ENCODE results near the gene MSH2. TPM values are rescaled to one million over a fixed set of nuclear protein-coding genes. Genes with fewer than 3 reads are reported as not detected.

The MSH2 gene
- total RNA-seq, 1 donor from 2014 or later, result 16.0 TPM

DNA sequence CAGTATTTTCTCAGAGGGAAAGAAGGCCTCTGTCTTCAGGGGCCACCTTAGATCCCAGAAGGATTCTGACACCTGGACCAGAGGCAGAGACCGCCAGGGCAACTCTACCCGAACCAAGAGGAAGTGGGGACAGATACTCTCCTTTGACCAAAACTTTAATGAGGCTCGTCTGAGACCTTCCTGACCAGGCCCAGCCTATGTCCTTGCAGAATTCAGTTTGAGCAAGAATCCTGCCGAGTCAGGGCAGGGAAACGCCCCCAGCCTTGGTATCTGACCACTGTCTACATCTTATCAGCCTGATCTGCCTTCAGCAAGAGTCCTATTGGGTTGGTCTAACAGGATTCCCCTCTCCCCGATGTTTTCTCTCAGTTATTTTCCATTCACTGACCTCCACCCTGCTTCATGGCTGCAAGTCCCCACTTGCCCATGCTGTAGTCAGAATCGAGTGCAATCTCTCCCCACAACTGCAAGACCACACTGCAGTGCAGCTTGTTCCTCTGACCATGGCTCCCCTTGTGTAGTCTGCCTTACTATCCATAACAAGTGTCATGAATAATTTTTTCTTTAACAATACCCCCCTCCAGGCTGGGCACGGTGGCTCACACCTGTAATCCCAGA, 95.0 kb downstream of the MSH2 start:
- no peak for FAIRE-seq
- peaks cover 3% of the 10 kb centered on the region for H3K36me3 Mint-ChIP-seq (ENCODE audit: low read depth, unreplicated experiment)
- Histone ChIP-seq H3K4me1 (ENCODE audit: insufficient read depth, low read length) (peaks cover 11% of the 10 kb centered on the region), H3K9me3 (ENCODE audit: insufficient read depth, low read depth, low read length) (peaks cover 15% of the 10 kb centered on the region), H2AFZ (ENCODE audit: low read depth, low read length) (no peak overlapping the region), H3K27me3 (ENCODE audit: insufficient read depth, low read length) (no peaks in the 10 kb centered on the region), H3K4me3 (ENCODE audit: insufficient read depth, low read depth, low read length) (no peak overlapping the region), H3K4me2 (ENCODE audit: low read length) (no peak overlapping the region), H3K36me3 (ENCODE audit: insufficient read depth, low read length) (no peaks in the 10 kb centered on the region), H3K27ac (ENCODE audit: low read depth, low read length) (no peak overlapping the region), H3K9ac (ENCODE audit: low read length) (no peak overlapping the region), H4K20me1 (ENCODE audit: insufficient read depth, low read length) (no peaks in the 10 kb centered on the region), H3K79me2 (ENCODE audit: insufficient read depth, low read length) (no peaks in the 10 kb centered on the region)
- no peak for DNase-seq (ENCODE audit: low read depth)
- no peaks in the 10 kb centered on the region for H3K27me3 Mint-ChIP-seq (ENCODE audit: low read depth, unreplicated experiment)
- no peak overlapping the region for H3K4me3 Mint-ChIP-seq (ENCODE audit: unreplicated experiment)
- H3K9me3 Mint-ChIP-seq (ENCODE audit: unreplicated experiment), result peaks cover 22% of the 10 kb centered on the region
- peaks cover 9% of the 10 kb centered on the region for H3K4me1 Mint-ChIP-seq (ENCODE audit: low read depth, unreplicated experiment)
- TF ChIP-seq, protein P1, sequence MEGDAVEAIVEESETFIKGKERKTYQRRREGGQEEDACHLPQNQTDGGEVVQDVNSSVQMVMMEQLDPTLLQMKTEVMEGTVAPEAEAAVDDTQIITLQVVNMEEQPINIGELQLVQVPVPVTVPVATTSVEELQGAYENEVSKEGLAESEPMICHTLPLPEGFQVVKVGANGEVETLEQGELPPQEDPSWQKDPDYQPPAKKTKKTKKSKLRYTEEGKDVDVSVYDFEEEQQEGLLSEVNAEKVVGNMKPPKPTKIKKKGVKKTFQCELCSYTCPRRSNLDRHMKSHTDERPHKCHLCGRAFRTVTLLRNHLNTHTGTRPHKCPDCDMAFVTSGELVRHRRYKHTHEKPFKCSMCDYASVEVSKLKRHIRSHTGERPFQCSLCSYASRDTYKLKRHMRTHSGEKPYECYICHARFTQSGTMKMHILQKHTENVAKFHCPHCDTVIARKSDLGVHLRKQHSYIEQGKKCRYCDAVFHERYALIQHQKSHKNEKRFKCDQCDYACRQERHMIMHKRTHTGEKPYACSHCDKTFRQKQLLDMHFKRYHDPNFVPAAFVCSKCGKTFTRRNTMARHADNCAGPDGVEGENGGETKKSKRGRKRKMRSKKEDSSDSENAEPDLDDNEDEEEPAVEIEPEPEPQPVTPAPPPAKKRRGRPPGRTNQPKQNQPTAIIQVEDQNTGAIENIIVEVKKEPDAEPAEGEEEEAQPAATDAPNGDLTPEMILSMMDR (IDR thresholded peaks at IDR 0.05; ENCODE audit: insufficient read depth, low read depth, low read length), result no peak
- TF ChIP-seq EZH2 (IDR thresholded peaks at IDR 0.05; ENCODE audit: insufficient read depth, low read length), result no peak
- H3K27ac Mint-ChIP-seq (ENCODE audit: unreplicated experiment), result no peak overlapping the region

DNA sequence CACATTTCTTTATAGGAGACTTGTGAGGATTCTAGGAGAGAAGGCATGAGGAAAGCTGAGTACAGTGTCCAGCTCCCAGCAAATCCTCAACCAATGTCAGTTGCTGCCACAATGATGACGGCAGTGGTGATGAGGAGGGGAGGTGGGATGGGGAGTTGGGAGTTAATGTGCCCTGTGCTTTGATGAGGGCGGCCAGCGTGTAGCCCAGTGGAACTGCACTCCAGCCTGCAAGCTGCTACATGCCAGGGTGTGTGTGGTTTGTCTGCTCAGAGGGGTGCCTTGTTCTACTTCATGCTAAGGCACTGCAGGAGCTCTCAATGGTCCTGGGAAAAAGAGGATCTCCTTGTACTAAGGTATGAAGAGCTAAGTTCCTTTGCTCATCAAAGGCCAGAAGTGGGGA, 96.1 kb downstream of the MSH2 start:
- DNase-seq (ENCODE audit: low read depth) (no peak), FAIRE-seq (no peak)
- no peak overlapping the region for H3K4me3 Mint-ChIP-seq (ENCODE audit: unreplicated experiment)
- no peak overlapping the region for H3K9ac ChIP-seq (ENCODE audit: low read length)
- H3K27me3 ChIP-seq (ENCODE audit: insufficient read depth, low read length), result no peaks in the 10 kb centered on the region
- peaks cover 9% of the 10 kb centered on the region for H3K4me1 Mint-ChIP-seq (ENCODE audit: low read depth, unreplicated experiment)
- peaks cover 15% of the 10 kb centered on the region for H3K9me3 ChIP-seq (ENCODE audit: insufficient read depth, low read depth, low read length)
- H3K27ac Mint-ChIP-seq (ENCODE audit: unreplicated experiment), result no peak overlapping the region
- peaks cover 3% of the 10 kb centered on the region for H3K36me3 Mint-ChIP-seq (ENCODE audit: low read depth, unreplicated experiment)
- no peaks in the 10 kb centered on the region for H3K27me3 Mint-ChIP-seq (ENCODE audit: low read depth, unreplicated experiment)
- H2AFZ ChIP-seq (ENCODE audit: low read depth, low read length), result no peak overlapping the region
- H3K79me2 ChIP-seq (ENCODE audit: insufficient read depth, low read length), result no peaks in the 10 kb centered on the region
- H4K20me1 ChIP-seq (ENCODE audit: insufficient read depth, low read length), result no peaks in the 10 kb centered on the region
- no peaks in the 10 kb centered on the region for H3K36me3 ChIP-seq (ENCODE audit: insufficient read depth, low read length)
- TF ChIP-seq EZH2 (IDR thresholded peaks at IDR 0.05; ENCODE audit: insufficient read depth, low read length), result no peak
- TF ChIP-seq, protein P1 (IDR thresholded peaks at IDR 0.05; ENCODE audit: insufficient read depth, low read depth, low read length), result no peak
- H3K4me2 ChIP-seq (ENCODE audit: low read length), result no peak overlapping the region
- peaks cover 11% of the 10 kb centered on the region for H3K4me1 ChIP-seq (ENCODE audit: insufficient read depth, low read length)
- peaks cover 19% of the 10 kb centered on the region for H3K9me3 Mint-ChIP-seq (ENCODE audit: unreplicated experiment)
- no peak overlapping the region for H3K4me3 ChIP-seq (ENCODE audit: insufficient read depth, low read depth, low read length)
- no peak overlapping the region for H3K27ac ChIP-seq (ENCODE audit: low read depth, low read length)

DNA sequence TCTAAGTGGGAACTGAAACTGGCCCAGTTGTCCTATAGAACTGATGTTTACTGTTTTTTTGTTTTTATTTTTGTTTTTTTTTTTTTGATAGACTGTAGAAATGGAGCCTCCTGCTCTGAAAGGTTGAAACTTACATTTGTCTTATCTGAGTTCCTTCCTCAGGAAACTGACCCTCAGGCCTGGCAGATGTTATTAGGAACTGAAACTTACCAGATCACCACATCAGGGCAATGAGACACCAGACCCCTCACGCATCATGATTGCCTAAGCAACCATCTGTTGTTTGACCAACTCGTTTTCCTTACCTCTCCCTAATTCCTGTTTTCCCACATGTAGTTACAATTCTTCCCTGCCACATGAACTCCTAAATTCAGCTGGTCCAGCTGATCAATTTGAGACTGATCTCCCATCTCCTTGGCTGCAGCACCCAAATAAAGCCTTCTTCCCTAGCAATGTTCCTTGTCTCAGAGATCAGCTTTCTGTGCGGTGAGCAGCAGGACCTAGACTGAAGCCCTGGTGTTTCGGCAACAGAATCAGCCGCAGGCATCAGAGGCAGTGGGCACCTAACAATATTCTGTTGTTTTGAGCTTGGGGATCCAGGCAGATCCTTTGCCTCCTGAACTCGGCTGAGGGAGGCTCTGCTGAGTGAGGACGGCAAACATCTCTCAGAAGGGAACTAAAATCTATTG, 96.8 kb downstream of the MSH2 start:
- Mint-ChIP-seq H3K4me3 (ENCODE audit: unreplicated experiment) (peak overlapping the region; percentile 50), H3K27ac (ENCODE audit: unreplicated experiment) (no peak overlapping the region), H3K4me1 (ENCODE audit: low read depth, unreplicated experiment) (peaks cover 9% of the 10 kb centered on the region), H3K9me3 (ENCODE audit: unreplicated experiment) (peaks cover 23% of the 10 kb centered on the region), H3K27me3 (ENCODE audit: low read depth, unreplicated experiment) (no peaks in the 10 kb centered on the region), H3K36me3 (ENCODE audit: low read depth, unreplicated experiment) (peaks cover 3% of the 10 kb centered on the region)
- no peak for DNase-seq (ENCODE audit: low read depth)
- H3K27me3 ChIP-seq (ENCODE audit: insufficient read depth, low read length), result no peaks in the 10 kb centered on the region
- H3K4me1 ChIP-seq (ENCODE audit: insufficient read depth, low read length), result peaks cover 11% of the 10 kb centered on the region
- H3K36me3 ChIP-seq (ENCODE audit: insufficient read depth, low read length), result no peaks in the 10 kb centered on the region
- H4K20me1 ChIP-seq (ENCODE audit: insufficient read depth, low read length), result no peaks in the 10 kb centered on the region
- no peak overlapping the region for H3K4me3 ChIP-seq (ENCODE audit: insufficient read depth, low read depth, low read length)
- H3K79me2 ChIP-seq (ENCODE audit: insufficient read depth, low read length), result no peaks in the 10 kb centered on the region
- H3K27ac ChIP-seq (ENCODE audit: low read depth, low read length), result no peak overlapping the region
- H2AFZ ChIP-seq (ENCODE audit: low read depth, low read length), result no peak overlapping the region
- no peak for FAIRE-seq
- no peak overlapping the region for H3K4me2 ChIP-seq (ENCODE audit: low read length)
- no peak for TF ChIP-seq EZH2 (IDR thresholded peaks at IDR 0.05; ENCODE audit: insufficient read depth, low read length)
- TF ChIP-seq, protein P1 (IDR thresholded peaks at IDR 0.05; ENCODE audit: insufficient read depth, low read depth, low read length), result no peak
- H3K9me3 ChIP-seq (ENCODE audit: insufficient read depth, low read depth, low read length), result peaks cover 15% of the 10 kb centered on the region
- H3K9ac ChIP-seq (ENCODE audit: low read length), result no peak overlapping the region

Measured in astrocyte (in vitro differentiated cells and primary cell).